ENCODE measurements around the gene SUPT6H.

The SUPT6H gene

GRCh38 chr17:28661635-28662526 is at the start of gene SUPT6H, which contains the start of gene SDF2:
Gene SUPT6H, plus strand, starts transcription at chr17:28662205. Its CDS starts 11,197 bp downstream, at chr17:28673402.
Gene SDF2, minus strand, starts transcription at chr17:28661906. Its CDS starts 30 bp downstream, at chr17:28661876.
- peaks cover 35% of the 10 kb centered on the region for H3K36me3 ChIP-seq (ENCODE audit: insufficient read depth, low read depth, low read length)

GRCh38 chr17:28612531-28612930 is 49.5 kb upstream of the SUPT6H start:
- Histone ChIP-seq H3K9ac (ENCODE audit: low read depth, low read length) (no peak overlapping the region), H3K4me1 (ENCODE audit: insufficient read depth, low read length) (no peaks in the 10 kb centered on the region), H3K27ac (ENCODE audit: low read length) (no peak overlapping the region), H3K27me3 (ENCODE audit: insufficient read depth, low read length) (no peaks in the 10 kb centered on the region), H3K36me3 (ENCODE audit: insufficient read depth, low read depth, low read length) (peaks cover 87% of the 10 kb centered on the region), H3K9me3 (ENCODE audit: insufficient read depth, low read depth, low read length) (no peaks in the 10 kb centered on the region), H3K4me3 (ENCODE audit: low read length) (no peak overlapping the region)

More at GRCh38 chr17:28661635-28662526, at the start of gene SUPT6H, which contains the start of gene SDF2:
- H3K9ac ChIP-seq (ENCODE audit: low read depth, low read length), result peak within 1 kb of the TSS; percentile 97
- H3K27ac ChIP-seq (ENCODE audit: low read length), result peak within 1 kb of the TSS; percentile 89
- peaks cover 8% of the 10 kb centered on the region for H3K9me3 ChIP-seq (ENCODE audit: insufficient read depth, low read depth, low read length)
- H3K27me3 ChIP-seq (ENCODE audit: insufficient read depth, low read length), result no peaks in the 10 kb centered on the region
- peaks cover 7% of the 10 kb centered on the region; the same call in 1 of the 2 replicates for H3K4me1 ChIP-seq (ENCODE audit: insufficient read depth, low read length)
- H3K4me3 ChIP-seq (ENCODE audit: low read length), result peak within 1 kb of the TSS; percentile 97

GRCh38 chr17:28612936-28613872 is 48.8 kb upstream of the SUPT6H start:
- no peaks in the 10 kb centered on the region for H3K27me3 ChIP-seq (ENCODE audit: insufficient read depth, low read length)
- H3K36me3 ChIP-seq (ENCODE audit: insufficient read depth, low read depth, low read length), result peaks cover 87% of the 10 kb centered on the region
- no peaks in the 10 kb centered on the region for H3K4me1 ChIP-seq (ENCODE audit: insufficient read depth, low read length)
- H3K27ac ChIP-seq (ENCODE audit: low read length), result no peak overlapping the region
- H3K9me3 ChIP-seq (ENCODE audit: insufficient read depth, low read depth, low read length), result no peaks in the 10 kb centered on the region
- no peak overlapping the region for H3K4me3 ChIP-seq (ENCODE audit: low read length)
- no peak overlapping the region for H3K9ac ChIP-seq (ENCODE audit: low read depth, low read length)

- Histone ChIP-seq H3K27me3 (ENCODE audit: insufficient read depth, low read length) (no peaks in the 10 kb centered on the region), H3K27ac (ENCODE audit: low read length) (no peak within 1 kb of the TSS)
These were observed 48.0 kb upstream of the SUPT6H start, which contains the start of gene RSKR for GRCh38 chr17:28613931-28614381. Gene RSKR, minus strand, starts transcription at chr17:28614185. Its CDS starts 24 bp downstream, at chr17:28614161.

GRCh38 chr17:28615260-28615940 is 46.6 kb upstream of the SUPT6H start:
- H3K9me3 ChIP-seq (ENCODE audit: insufficient read depth, low read depth, low read length), result no peaks in the 10 kb centered on the region
- H3K4me1 ChIP-seq (ENCODE audit: insufficient read depth, low read length), result no peaks in the 10 kb centered on the region
- H3K9ac ChIP-seq (ENCODE audit: low read depth, low read length), result no peak overlapping the region
- no peak overlapping the region for H3K4me3 ChIP-seq (ENCODE audit: low read length)
- no peaks in the 10 kb centered on the region for H3K27me3 ChIP-seq (ENCODE audit: insufficient read depth, low read length)
- H3K27ac ChIP-seq (ENCODE audit: low read length), result no peak overlapping the region
- H3K36me3 ChIP-seq (ENCODE audit: insufficient read depth, low read depth, low read length), result peaks cover 98% of the 10 kb centered on the region

More at GRCh38 chr17:28613931-28614381, 48.0 kb upstream of the SUPT6H start, which contains the start of gene RSKR:
- peaks cover 88% of the 10 kb centered on the region for H3K36me3 ChIP-seq (ENCODE audit: insufficient read depth, low read depth, low read length)
- H3K9me3 ChIP-seq (ENCODE audit: insufficient read depth, low read depth, low read length), result no peaks in the 10 kb centered on the region
- H3K9ac ChIP-seq (ENCODE audit: low read depth, low read length), result no peak within 1 kb of the TSS
- no peak within 1 kb of the TSS for H3K4me3 ChIP-seq (ENCODE audit: low read length)
- no peaks in the 10 kb centered on the region for H3K4me1 ChIP-seq (ENCODE audit: insufficient read depth, low read length)

GRCh38 chr17:28616281-28616680 is 45.7 kb upstream of the SUPT6H start:
- Histone ChIP-seq H3K36me3 (ENCODE audit: insufficient read depth, low read depth, low read length) (peaks cover 98% of the 10 kb centered on the region), H3K27me3 (ENCODE audit: insufficient read depth, low read length) (no peaks in the 10 kb centered on the region), H3K4me3 (ENCODE audit: low read length) (no peak overlapping the region), H3K4me1 (ENCODE audit: insufficient read depth, low read length) (no peaks in the 10 kb centered on the region), H3K9me3 (ENCODE audit: insufficient read depth, low read depth, low read length) (no peaks in the 10 kb centered on the region), H3K27ac (ENCODE audit: low read length) (no peak overlapping the region), H3K9ac (ENCODE audit: low read depth, low read length) (no peak overlapping the region)

- no peak overlapping the region for H3K27ac ChIP-seq (ENCODE audit: low read length)
- no peak overlapping the region for H3K9ac ChIP-seq (ENCODE audit: low read depth, low read length)
- H3K36me3 ChIP-seq (ENCODE audit: insufficient read depth, low read depth, low read length), result peaks cover 99% of the 10 kb centered on the region
- no peaks in the 10 kb centered on the region for H3K27me3 ChIP-seq (ENCODE audit: insufficient read depth, low read length)
- no peaks in the 10 kb centered on the region for H3K4me1 ChIP-seq (ENCODE audit: insufficient read depth, low read length)
- no peak overlapping the region for H3K4me3 ChIP-seq (ENCODE audit: low read length)
- H3K9me3 ChIP-seq (ENCODE audit: insufficient read depth, low read depth, low read length), result no peaks in the 10 kb centered on the region
These were observed 43.5 kb upstream of the SUPT6H start for GRCh38 chr17:28618464-28618863.

- Histone ChIP-seq H3K4me1 (ENCODE audit: insufficient read depth, low read length) (no peaks in the 10 kb centered on the region), H3K9me3 (ENCODE audit: insufficient read depth, low read depth, low read length) (no peaks in the 10 kb centered on the region), H3K4me3 (ENCODE audit: low read length) (no peak overlapping the region), H3K27me3 (ENCODE audit: insufficient read depth, low read length) (no peaks in the 10 kb centered on the region), H3K27ac (ENCODE audit: low read length) (no peak overlapping the region), H3K9ac (ENCODE audit: low read depth, low read length) (no peak overlapping the region), H3K36me3 (ENCODE audit: insufficient read depth, low read depth, low read length) (peaks cover 100% of the 10 kb centered on the region)
These were observed 42.0 kb upstream of the SUPT6H start for GRCh38 chr17:28620010-28620409.

- H3K4me3 ChIP-seq (ENCODE audit: low read length), result no peak overlapping the region
- peaks cover 97% of the 10 kb centered on the region for H3K36me3 ChIP-seq (ENCODE audit: insufficient read depth, low read depth, low read length)
- H3K4me1 ChIP-seq (ENCODE audit: insufficient read depth, low read length), result no peaks in the 10 kb centered on the region
- no peaks in the 10 kb centered on the region for H3K27me3 ChIP-seq (ENCODE audit: insufficient read depth, low read length)
- no peaks in the 10 kb centered on the region for H3K9me3 ChIP-seq (ENCODE audit: insufficient read depth, low read depth, low read length)
- H3K27ac ChIP-seq (ENCODE audit: low read length), result no peak overlapping the region
- no peak overlapping the region for H3K9ac ChIP-seq (ENCODE audit: low read depth, low read length)
These were observed 39.8 kb upstream of the SUPT6H start for GRCh38 chr17:28622186-28622585.

GRCh38 chr17:28623696-28624095 is 38.3 kb upstream of the SUPT6H start:
- H3K36me3 ChIP-seq (ENCODE audit: insufficient read depth, low read depth, low read length), result peaks cover 97% of the 10 kb centered on the region
- H3K27ac ChIP-seq (ENCODE audit: low read length), result no peak overlapping the region
- no peaks in the 10 kb centered on the region for H3K4me1 ChIP-seq (ENCODE audit: insufficient read depth, low read length)
- H3K9me3 ChIP-seq (ENCODE audit: insufficient read depth, low read depth, low read length), result no peaks in the 10 kb centered on the region
- no peaks in the 10 kb centered on the region for H3K27me3 ChIP-seq (ENCODE audit: insufficient read depth, low read length)
- H3K4me3 ChIP-seq (ENCODE audit: low read length), result no peak overlapping the region
- no peak overlapping the region for H3K9ac ChIP-seq (ENCODE audit: low read depth, low read length)

- Histone ChIP-seq H3K9me3 (ENCODE audit: insufficient read depth, low read depth, low read length) (no peaks in the 10 kb centered on the region), H3K36me3 (ENCODE audit: insufficient read depth, low read depth, low read length) (peaks cover 94% of the 10 kb centered on the region), H3K27ac (ENCODE audit: low read length) (no peak overlapping the region), H3K4me3 (ENCODE audit: low read length) (no peak overlapping the region), H3K27me3 (ENCODE audit: insufficient read depth, low read length) (no peaks in the 10 kb centered on the region), H3K4me1 (ENCODE audit: insufficient read depth, low read length) (no peaks in the 10 kb centered on the region), H3K9ac (ENCODE audit: low read depth, low read length) (no peak overlapping the region)
These were observed 37.9 kb upstream of the SUPT6H start for GRCh38 chr17:28624148-28624547.
